Caco-2 (cell line): ENCODE results near the gene KLHL25. TPM values are rescaled to one million over a fixed set of nuclear protein-coding genes. Genes with fewer than 3 reads are reported as not detected.
"Not testable (repeated sequence)": the region's sequence is repeated elsewhere in the genome, so short reads cannot be mapped to it uniquely, and the experiment has no call there.

Experiments
- BruUV-seq: library from RNA; stranded (reverse); fragments of 400-500 nt; replicated peaks from 2 replicates; lab custom pipeline; 2021; lab: Mats Ljungman, UMichigan
- CTCF ChIA-PET: fragments of 300-600 bp; sonication (Branson Sonifier 250); formaldehyde crosslinking; loops from one replicate; lab custom pipeline; 2022; ENCODE audit warnings: antibody characterized with exemption; lab: Charles Lee
- POLR2A ChIA-PET: fragments of 300-600 bp; sonication (Branson Sonifier 250); formaldehyde crosslinking; loops from one replicate; lab custom pipeline; 2022; ENCODE audit warnings: antibody characterized with exemption; lab: Charles Lee
- DNase-seq, 2 experiments: peaks; one replicate each; pipeline versions ENCODE4 v3.0.0 to v3.0.0-alpha.2; 2020 to 2022
- H3K27me3 ChIP-seq: replicated peaks from 2 replicates; pipeline ENCODE4 v1.6.0; 2011; ENCODE audit warnings: low read length; ENCODE audit not compliant: control insufficient read depth, insufficient read depth
- H3K36me3 ChIP-seq: 2 replicates; pipeline ENCODE4 v1.5.1; 2011; ENCODE audit warnings: low read length; ENCODE audit not compliant: control insufficient read depth, insufficient read depth
- H3K4me1 ChIP-seq: fragments of 250-450 bp; sonication (Bioruptor Pico); 2 replicates; pipeline ENCODE4 v1.5.1; 2020; ENCODE audit warnings: mild to moderate bottlenecking
- H3K4me3 ChIP-seq: 2 replicates; pipeline ENCODE4 v1.5.1; 2011; ENCODE audit warnings: low read depth, mild to moderate bottlenecking, control low read depth, low read length
- H3K9me3 ChIP-seq: fragments of 250-450 bp; sonication (Bioruptor Pico); 2 replicates; pipeline ENCODE4 v1.5.1; 2020; ENCODE audit warnings: mild to moderate bottlenecking, moderate library complexity
- H3K27ac Mint-ChIP-seq: one replicate; pipeline ENCODE4 v1.8.0; 2022; ENCODE audit warnings: mixed read lengths; ENCODE audit not compliant: unreplicated experiment
- H3K27me3 Mint-ChIP-seq: one replicate; pipeline ENCODE4 v1.8.0; 2022; ENCODE audit warnings: mixed read lengths; ENCODE audit not compliant: insufficient read depth, unreplicated experiment
- H3K36me3 Mint-ChIP-seq: one replicate; pipeline ENCODE4 v1.8.0; 2022; ENCODE audit warnings: mild to moderate bottlenecking, mixed read lengths; ENCODE audit not compliant: insufficient read depth, unreplicated experiment
- H3K4me1 Mint-ChIP-seq: one replicate; pipeline ENCODE4 v1.8.0; 2022; ENCODE audit warnings: low read depth, mixed read lengths; ENCODE audit not compliant: unreplicated experiment
- H3K4me3 Mint-ChIP-seq: one replicate; pipeline ENCODE4 v1.8.0; 2022; ENCODE audit warnings: mild to moderate bottlenecking, moderate library complexity, mixed read lengths; ENCODE audit not compliant: unreplicated experiment
- H3K9me3 Mint-ChIP-seq: one replicate; pipeline ENCODE4 v1.8.0; 2022; ENCODE audit warnings: mixed read lengths; ENCODE audit not compliant: unreplicated experiment
- intact Hi-C: fragments of 100-400 bp; cut with micrococcal nuclease; formaldehyde crosslinking; loops from one replicate; pipeline ENCODE4 v1.10.0; 2022; ENCODE audit not compliant: unreplicated experiment
- total RNA-seq: library from RNA; stranded (reverse); gene quantifications from 2 replicates; pipeline ENCODE4 v1.2.3, GENCODE V29; 2022
- TF ChIP-seq, protein P1 (sequence below), 2 experiments: fragments of 200-600 bp in 1 of 2; IDR thresholded peaks; 1 replicate in 1 of 2; 2 replicates in 1 of 2; pipeline versions ENCODE4 v1.5.1 to v1.8.0; 2011 to 2022; ENCODE audit warnings: antibody characterized with exemption in 1 of 2, control low read depth in 1 of 2, inconsistent platforms in 1 of 2, low read depth in 1 of 2, low read length in 1 of 2, mild to moderate bottlenecking in 1 of 2, moderate library complexity in 1 of 2; ENCODE audit not compliant: insufficient read depth in 1 of 2, severe bottlenecking in 1 of 2, unreplicated experiment in 1 of 2

The KLHL25 gene
- total RNA-seq, 1 experiment from 2014 or later: 15.4 TPM

DNA sequence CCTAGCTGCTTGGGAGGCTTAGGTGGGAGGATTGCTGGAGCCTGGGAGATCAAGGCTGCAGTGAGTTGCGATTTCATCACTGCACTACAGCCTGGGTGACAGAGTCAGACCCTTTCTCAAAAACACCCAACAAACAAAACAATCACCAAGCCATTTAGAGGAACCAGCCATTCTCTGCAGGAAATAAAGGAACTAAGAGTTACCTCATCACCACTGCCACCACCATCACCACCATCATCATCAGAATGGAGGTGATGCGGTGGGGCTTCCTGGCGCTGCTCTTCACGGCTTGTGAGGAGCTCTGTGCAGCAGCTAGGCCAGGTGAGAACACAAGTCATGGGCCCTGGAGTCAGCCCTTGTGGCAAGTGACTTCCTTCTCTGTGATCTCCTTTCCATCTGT lies 37.7 kb upstream of the KLHL25 start:
- BruUV-seq: no TSS peak
- Mint-ChIP-seq H3K4me1 (peaks cover 13% of the 10 kb centered on the region), H3K36me3 (no peaks in the 10 kb centered on the region), H3K9me3 (no peaks in the 10 kb centered on the region), H3K27ac (no peak overlapping the region), H3K4me3 (no peak overlapping the region), H3K27me3 (no peaks in the 10 kb centered on the region)
- H3K27me3 ChIP-seq: no peaks in the 10 kb centered on the region
- CTCF ChIA-PET: interaction anchor here (1.1 to 1.2 kb wide), 2 partner anchors 8 to 32 kb away, joined by 3 to 4 read pairs; no protein-coding TSS in a partner anchor
- H3K9me3 ChIP-seq: no peaks in the 10 kb centered on the region
- no peaks in the 10 kb centered on the region for H3K36me3 ChIP-seq
- TF ChIP-seq, protein P1, sequence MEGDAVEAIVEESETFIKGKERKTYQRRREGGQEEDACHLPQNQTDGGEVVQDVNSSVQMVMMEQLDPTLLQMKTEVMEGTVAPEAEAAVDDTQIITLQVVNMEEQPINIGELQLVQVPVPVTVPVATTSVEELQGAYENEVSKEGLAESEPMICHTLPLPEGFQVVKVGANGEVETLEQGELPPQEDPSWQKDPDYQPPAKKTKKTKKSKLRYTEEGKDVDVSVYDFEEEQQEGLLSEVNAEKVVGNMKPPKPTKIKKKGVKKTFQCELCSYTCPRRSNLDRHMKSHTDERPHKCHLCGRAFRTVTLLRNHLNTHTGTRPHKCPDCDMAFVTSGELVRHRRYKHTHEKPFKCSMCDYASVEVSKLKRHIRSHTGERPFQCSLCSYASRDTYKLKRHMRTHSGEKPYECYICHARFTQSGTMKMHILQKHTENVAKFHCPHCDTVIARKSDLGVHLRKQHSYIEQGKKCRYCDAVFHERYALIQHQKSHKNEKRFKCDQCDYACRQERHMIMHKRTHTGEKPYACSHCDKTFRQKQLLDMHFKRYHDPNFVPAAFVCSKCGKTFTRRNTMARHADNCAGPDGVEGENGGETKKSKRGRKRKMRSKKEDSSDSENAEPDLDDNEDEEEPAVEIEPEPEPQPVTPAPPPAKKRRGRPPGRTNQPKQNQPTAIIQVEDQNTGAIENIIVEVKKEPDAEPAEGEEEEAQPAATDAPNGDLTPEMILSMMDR (IDR thresholded peaks at IDR 0.05; ENCODE audit: insufficient read depth in 1 of 2, low read depth in 1 of 2, low read length in 1 of 2, severe bottlenecking in 1 of 2, unreplicated experiment in 1 of 2): no peak
- DNase-seq: no peak
- POLR2A ChIA-PET: no interaction called here
- intact Hi-C loops: no loop called here
- no peak overlapping the region for H3K4me3 ChIP-seq
- peaks cover 6% of the 10 kb centered on the region for H3K4me1 ChIP-seq

DNA sequence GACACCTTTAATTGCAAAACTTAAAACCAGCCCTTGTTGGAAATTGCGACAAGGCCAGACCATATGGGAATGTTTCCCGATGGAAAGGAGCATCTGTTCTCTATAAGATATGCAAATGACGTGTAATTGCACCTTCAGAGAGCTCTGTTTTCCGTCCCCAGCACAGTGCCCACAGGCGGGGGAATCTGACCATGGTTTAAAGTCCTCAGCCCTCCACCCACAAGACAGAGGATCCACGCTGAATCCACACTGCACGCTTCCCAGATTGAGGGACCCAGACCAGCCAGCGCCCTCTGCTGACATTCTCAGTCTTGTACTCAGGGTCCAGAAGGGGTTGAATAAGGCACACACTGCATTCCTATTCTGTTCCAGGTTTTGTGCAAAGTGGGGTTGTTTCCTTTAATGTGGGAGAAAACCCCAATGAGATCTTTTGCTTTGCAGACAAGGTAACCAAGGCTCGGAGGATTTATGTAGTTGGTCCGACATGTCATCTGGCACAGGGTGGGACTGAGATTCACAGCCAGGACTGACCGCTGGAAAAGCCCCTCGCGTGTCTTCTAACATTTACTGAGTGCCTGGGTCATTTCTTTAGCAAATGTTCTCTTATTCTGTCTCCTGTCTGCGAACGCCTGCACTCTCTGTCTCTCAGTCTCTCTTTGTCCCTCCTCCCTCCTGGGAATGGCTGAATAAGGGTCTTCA lies 36.8 kb upstream of the KLHL25 start:
- Mint-ChIP-seq H3K4me3 (no peak overlapping the region), H3K27me3 (no peaks in the 10 kb centered on the region), H3K36me3 (no peaks in the 10 kb centered on the region), H3K9me3 (no peaks in the 10 kb centered on the region), H3K27ac (no peak overlapping the region), H3K4me1 (peaks cover 8% of the 10 kb centered on the region)
- Histone ChIP-seq H3K4me1 (peaks cover 7% of the 10 kb centered on the region; the same call in 1 of the 2 replicates), H3K4me3 (no peak overlapping the region), H3K27me3 (no peaks in the 10 kb centered on the region), H3K9me3 (no peaks in the 10 kb centered on the region), H3K36me3 (no peaks in the 10 kb centered on the region)
- CTCF ChIA-PET: interaction anchor here (0.5 to 1.1 kb wide), 4 partner anchors 9 to 369 kb away, joined by 3 to 4 read pairs (median 3); no protein-coding TSS in a partner anchor
- intact Hi-C loops: loop anchor here (1.0 kb wide), 2 partner anchors 31 to 101 kb away; no protein-coding TSS in a partner anchor
- TF ChIP-seq, protein P1 (IDR thresholded peaks at IDR 0.05; ENCODE audit: insufficient read depth in 1 of 2, low read depth in 1 of 2, low read length in 1 of 2, severe bottlenecking in 1 of 2, unreplicated experiment in 1 of 2): peak; percentile 38 to 62
- POLR2A ChIA-PET: no interaction called here
- peak; percentile 58 for DNase-seq
- BruUV-seq: no TSS peak

DNA sequence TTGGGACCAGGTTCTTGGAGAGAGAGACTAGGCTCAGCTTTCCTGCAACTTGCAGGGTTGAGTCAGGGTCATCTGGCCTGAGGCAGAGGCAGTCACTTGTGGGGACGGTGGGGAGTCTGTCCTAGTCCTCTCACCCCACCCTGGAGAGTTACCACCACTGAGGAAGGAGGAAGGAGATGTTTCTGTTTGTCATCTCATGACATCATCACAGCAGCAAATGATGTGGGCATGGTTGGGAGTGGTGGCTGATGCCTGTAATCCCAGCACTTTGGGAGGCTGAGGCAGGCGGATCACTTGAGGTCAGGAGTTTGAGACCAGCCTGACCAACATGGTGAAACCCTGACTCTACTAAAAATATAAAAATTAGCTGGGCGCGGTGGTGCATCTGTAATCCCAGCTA lies 35.0 kb upstream of the KLHL25 start:
- BruUV-seq, H3K4me3 ChIP-seq, H3K36me3 Mint-ChIP-seq, H3K4me1 ChIP-seq, H3K4me3 Mint-ChIP-seq, CTCF ChIA-PET, H3K27me3 Mint-ChIP-seq, POLR2A ChIA-PET, H3K9me3 Mint-ChIP-seq, H3K4me1 Mint-ChIP-seq, H3K27ac Mint-ChIP-seq, H3K36me3 ChIP-seq, H3K9me3 ChIP-seq, H3K27me3 ChIP-seq, intact Hi-C loops, DNase-seq: not testable (repeated sequence)
